DND-41 (cell line): ENCODE measurements around the gene CFC1.
"Not testable (repeated sequence)": the region's sequence is repeated elsewhere in the genome, so short reads cannot be mapped to it uniquely, and the experiment has no call there.

Experiments
- ATAC-seq: fragments of 200-7000 bp; cut with Tn5 transposase; 3 replicates; pipeline ENCODE4 v1.9.1; 2021; ENCODE audit warnings: low read depth; ENCODE audit not compliant: insufficient read depth
- DNase-seq: peaks from one replicate; pipeline ENCODE4 v3.0.0-alpha.2; 2020
- H2AFZ ChIP-seq: 2 replicates; pipeline ENCODE4 v1.6.0; 2012; ENCODE audit warnings: low read depth, low read length
- H3K27ac ChIP-seq: 2 replicates; pipeline ENCODE4 v1.5.1; 2012; ENCODE audit warnings: low read length, inconsistent platforms
- H3K27me3 ChIP-seq: fragments of 200-600 bp; sonication (generic); 2 replicates; pipeline ENCODE4 v1.6.0; 2012; ENCODE audit warnings: low read length, mild to moderate bottlenecking, inconsistent platforms; ENCODE audit not compliant: insufficient read depth, poor library complexity
- H3K36me3 ChIP-seq: 2 replicates; pipeline ENCODE4 v1.5.1; 2012; ENCODE audit warnings: low read length, inconsistent platforms; ENCODE audit not compliant: insufficient read depth
- H3K4me1 ChIP-seq: 2 replicates; pipeline ENCODE4 v1.5.1; 2012; ENCODE audit warnings: mild to moderate bottlenecking, low read length; ENCODE audit not compliant: insufficient read depth
- H3K4me2 ChIP-seq: 2 replicates; pipeline ENCODE4 v1.6.0; 2012; ENCODE audit warnings: mild to moderate bottlenecking, moderate library complexity, low read length, inconsistent platforms; ENCODE audit not compliant: insufficient read depth
- H3K4me3 ChIP-seq, 2 experiments: fragments of 200-600 bp in 1 of 2; shearing (Covaris generic) in 1 of 2; 2 replicates each; pipeline ENCODE4 v1.5.1; 2012 to 2016; ENCODE audit warnings: inconsistent platforms in 2 of 2, low read length in 2 of 2, mild to moderate bottlenecking in 2 of 2, low read depth in 1 of 2, moderate library complexity in 1 of 2
- H3K79me2 ChIP-seq: 2 replicates; pipeline ENCODE4 v1.6.0; 2012; ENCODE audit warnings: low read length, inconsistent platforms; ENCODE audit not compliant: insufficient read depth
- H3K9ac ChIP-seq: 2 replicates; pipeline ENCODE4 v1.6.0; 2012; ENCODE audit warnings: low read depth, mild to moderate bottlenecking, inconsistent platforms, low read length, moderate library complexity
- H3K9me3 ChIP-seq: 2 replicates; pipeline ENCODE4 v1.5.1; 2012; ENCODE audit warnings: low read length, moderate library complexity, mild to moderate bottlenecking, inconsistent platforms; ENCODE audit not compliant: insufficient read depth, severe bottlenecking
- H4K20me1 ChIP-seq: 2 replicates; pipeline ENCODE4 v1.6.0; 2012; ENCODE audit warnings: low read length; ENCODE audit not compliant: insufficient read depth

CFC1 gene

DNA sequence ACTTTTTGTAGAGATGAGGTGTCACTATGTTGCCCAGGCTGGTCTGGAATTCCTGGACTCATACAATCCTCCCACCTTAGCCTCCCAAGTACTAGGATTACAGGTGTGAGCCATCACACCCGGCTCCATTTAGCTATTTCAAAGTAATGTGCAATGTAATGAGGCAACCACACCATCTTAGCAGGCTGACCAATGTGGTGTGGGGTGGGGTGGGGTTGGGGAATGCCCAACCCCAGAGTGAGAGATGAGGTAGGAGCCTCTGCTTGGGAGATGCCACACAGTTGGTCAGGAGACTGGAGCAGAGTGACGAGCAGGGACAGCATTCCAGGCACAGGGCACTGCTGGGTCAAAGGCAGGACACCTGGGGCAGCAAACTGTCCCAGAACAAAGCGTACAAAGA, 51.0 kb downstream of the CFC1 start:
- H3K79me2 ChIP-seq, H3K4me2 ChIP-seq, H2AFZ ChIP-seq, H3K9ac ChIP-seq, H3K9me3 ChIP-seq, H4K20me1 ChIP-seq, H3K4me1 ChIP-seq, H3K27ac ChIP-seq, DNase-seq, H3K27me3 ChIP-seq, ATAC-seq, H3K36me3 ChIP-seq, H3K4me3 ChIP-seq: not testable (repeated sequence)

DNA sequence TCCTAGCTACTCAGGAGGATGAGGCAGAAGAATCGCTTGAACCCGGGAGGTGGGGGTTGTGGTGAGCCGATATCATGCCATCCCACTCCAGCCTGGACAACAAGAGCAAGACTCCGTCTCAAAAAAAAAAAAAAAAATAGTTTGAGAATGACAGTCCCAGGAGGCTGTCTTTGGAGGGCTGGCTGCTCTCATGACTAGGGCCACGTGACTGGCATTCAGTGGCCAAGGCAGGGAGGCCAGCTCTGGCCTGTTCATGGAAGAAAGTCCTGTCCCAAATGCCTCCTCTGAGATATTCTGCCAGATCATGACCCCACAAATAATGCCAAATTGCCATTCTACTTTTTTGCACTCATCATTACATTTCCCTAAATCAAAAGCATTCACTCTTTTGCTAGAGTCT, 54.4 kb downstream of the CFC1 start:
- not testable (repeated sequence) for H3K36me3 ChIP-seq, H3K4me2 ChIP-seq, DNase-seq, H3K9ac ChIP-seq, H3K4me3 ChIP-seq, H3K27ac ChIP-seq, H3K79me2 ChIP-seq, H4K20me1 ChIP-seq, H3K9me3 ChIP-seq, ATAC-seq, H3K4me1 ChIP-seq, H3K27me3 ChIP-seq, H2AFZ ChIP-seq

DNA sequence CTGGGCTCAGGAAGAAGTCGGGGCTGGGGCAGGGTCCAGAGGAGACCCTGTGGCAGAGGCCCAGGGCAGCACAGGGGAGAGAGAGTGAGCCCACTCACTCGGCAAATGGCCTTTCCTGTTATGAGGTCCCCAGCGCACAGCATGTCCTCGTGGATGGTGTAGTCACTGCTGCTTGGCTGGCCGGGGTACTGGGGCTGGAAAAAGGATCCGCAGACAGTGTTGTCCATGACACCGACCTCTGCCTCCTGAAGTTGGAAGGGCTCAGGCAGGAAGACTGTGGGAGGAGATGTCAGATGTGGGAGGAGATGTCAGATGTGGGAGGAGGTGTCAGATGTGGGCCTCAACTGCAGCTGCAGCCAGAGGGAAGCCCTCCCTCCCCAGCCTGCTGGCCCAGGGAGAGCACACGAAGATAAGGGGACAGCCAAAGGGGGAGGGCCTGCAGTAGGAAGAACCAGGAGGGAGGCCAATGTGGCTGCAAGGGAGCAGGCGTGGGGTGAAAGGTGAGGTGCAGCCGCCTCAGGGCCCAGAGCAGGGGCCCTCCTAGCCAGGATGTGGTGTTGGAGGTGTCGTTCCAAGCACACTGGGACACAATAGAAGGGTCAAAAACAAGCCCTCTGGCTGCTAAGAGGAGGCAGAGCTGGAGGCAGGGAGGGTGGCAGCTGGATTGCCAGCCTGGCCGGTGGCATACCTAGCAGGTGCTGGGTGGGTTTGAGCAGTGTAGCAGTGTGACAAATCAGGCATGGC, 55.4 kb downstream of the CFC1 start:
- H3K4me3 ChIP-seq, H2AFZ ChIP-seq, H3K27me3 ChIP-seq, H4K20me1 ChIP-seq, H3K79me2 ChIP-seq, H3K36me3 ChIP-seq, H3K4me2 ChIP-seq, H3K27ac ChIP-seq, H3K9me3 ChIP-seq, H3K4me1 ChIP-seq, DNase-seq, H3K9ac ChIP-seq: not testable (repeated sequence)
- ATAC-seq: peak; percentile 39; the same call in 2 of the 3 replicates

DNA sequence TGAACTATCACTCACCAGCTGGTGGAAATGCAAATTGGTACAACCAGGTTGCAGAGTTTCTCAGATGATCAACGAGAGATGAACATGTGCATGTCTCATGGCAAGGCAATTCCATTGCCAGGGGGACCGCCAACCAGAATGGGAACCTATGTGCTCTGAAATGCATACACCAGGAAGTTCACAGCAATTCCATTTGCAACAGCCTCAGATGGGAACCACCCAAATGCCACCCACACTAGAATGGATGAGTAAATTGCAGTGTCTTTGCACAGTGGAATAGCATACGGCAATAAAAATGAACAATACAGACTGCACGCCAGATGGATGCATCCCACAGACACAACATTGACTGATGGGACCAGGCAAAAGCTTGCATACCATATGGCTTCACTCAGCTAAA, 56.6 kb downstream of the CFC1 start:
- not testable (repeated sequence) for H3K27me3 ChIP-seq, ATAC-seq

More for the DNA sequence above, 56.6 kb downstream of the CFC1 start:
- not testable (repeated sequence) for H3K9me3 ChIP-seq, H4K20me1 ChIP-seq, H3K4me3 ChIP-seq, H3K36me3 ChIP-seq, H3K9ac ChIP-seq, H3K4me2 ChIP-seq, DNase-seq, H3K27ac ChIP-seq, H3K4me1 ChIP-seq, H2AFZ ChIP-seq, H3K79me2 ChIP-seq
